ENCODE results near the gene ANAPC2.

The ANAPC2 gene, protein sequence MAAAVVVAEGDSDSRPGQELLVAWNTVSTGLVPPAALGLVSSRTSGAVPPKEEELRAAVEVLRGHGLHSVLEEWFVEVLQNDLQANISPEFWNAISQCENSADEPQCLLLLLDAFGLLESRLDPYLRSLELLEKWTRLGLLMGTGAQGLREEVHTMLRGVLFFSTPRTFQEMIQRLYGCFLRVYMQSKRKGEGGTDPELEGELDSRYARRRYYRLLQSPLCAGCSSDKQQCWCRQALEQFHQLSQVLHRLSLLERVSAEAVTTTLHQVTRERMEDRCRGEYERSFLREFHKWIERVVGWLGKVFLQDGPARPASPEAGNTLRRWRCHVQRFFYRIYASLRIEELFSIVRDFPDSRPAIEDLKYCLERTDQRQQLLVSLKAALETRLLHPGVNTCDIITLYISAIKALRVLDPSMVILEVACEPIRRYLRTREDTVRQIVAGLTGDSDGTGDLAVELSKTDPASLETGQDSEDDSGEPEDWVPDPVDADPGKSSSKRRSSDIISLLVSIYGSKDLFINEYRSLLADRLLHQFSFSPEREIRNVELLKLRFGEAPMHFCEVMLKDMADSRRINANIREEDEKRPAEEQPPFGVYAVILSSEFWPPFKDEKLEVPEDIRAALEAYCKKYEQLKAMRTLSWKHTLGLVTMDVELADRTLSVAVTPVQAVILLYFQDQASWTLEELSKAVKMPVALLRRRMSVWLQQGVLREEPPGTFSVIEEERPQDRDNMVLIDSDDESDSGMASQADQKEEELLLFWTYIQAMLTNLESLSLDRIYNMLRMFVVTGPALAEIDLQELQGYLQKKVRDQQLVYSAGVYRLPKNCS

GRCh38 chr9:137188490-137189296 is at the start of gene ANAPC2, which contains the start of gene SSNA1:
Gene ANAPC2, minus strand, starts transcription at chr9:137188560. Its CDS starts 28 bp downstream, at chr9:137188532.
Gene SSNA1, plus strand, starts transcription at chr9:137188676. Its CDS starts 51 bp downstream, at chr9:137188727.
- DNase-seq = peak; percentile 96

- DNase-seq = no peak
These were observed 48.6 kb upstream of the ANAPC2 start for GRCh38 chr9:137236936-137237421.

GRCh38 chr9:137236238-137236935 is 48.0 kb upstream of the ANAPC2 start:
- DNase-seq = peak; percentile 82

DNA sequence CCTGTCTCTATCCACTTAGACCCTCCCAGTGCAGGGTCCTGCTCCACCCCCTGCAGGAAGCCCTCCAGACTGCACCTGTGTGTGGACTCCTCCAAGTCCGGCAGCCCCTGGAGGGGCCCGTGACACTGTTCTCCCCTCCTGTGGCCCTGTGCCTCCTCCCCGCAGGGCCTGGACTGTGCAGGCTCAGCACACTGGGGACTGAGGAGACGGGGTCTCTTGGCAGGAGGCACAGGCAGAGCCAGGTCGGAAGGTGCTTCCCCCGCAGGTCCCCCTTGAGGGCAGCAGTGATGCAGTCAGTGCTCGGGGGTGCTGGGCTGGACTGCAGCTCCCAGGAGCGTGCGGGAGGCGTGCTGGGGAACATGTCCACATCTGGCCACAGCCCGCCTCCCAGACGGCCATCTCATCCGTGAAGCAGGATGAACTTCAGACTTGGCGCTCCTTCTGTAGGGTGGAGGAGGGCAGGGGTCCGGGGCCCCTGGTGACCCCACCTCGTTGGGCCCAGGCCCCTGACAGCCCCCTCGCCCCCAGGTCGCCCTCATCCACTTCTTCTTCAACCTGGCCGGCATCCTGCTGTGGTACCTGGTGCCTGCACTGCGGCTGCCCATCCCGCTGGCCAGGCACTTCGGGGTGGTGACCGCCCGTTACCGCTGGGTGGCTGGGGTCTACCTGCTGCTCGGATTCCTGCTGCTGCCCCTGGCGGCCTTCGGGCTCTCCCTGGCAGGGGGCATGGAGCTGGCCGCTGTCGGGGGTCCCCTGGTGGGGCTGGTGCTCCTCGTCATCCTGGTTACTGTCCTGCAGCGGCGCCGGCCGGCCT is 47.3 kb upstream of the ANAPC2 start:
- no peak for DNase-seq

DNA sequence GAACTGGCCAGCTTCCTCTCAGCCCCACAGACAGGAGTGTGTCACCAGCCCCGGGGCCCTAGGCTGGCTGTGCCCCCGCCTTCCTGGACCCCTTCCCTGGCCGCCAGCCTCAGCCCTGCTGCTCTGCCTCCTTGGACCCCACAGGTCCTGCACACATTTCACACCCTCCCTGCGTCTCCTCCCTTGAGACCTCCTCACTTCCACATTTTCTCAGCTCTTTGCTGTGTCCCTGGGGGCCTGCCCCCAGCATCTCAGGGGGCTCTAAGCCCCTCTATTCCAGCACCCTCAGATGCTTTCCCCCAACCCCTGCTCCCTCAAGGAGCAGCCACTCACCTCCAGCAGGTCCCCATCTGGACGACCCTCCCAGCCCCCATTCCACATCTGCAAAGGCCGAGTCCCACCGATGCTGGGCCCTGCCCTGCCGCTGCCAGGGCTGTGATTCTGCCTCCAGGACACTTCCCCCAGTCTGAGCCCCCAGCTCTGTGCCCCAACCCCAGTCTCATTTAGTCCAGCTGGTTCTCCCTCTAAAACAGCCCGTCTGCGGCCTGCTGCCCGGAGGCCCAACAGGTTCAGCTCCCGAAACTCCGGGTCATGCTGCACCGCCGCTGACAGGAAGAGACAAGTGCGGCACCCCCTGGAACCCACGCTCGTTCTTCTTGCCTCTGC is 46.5 kb upstream of the ANAPC2 start:
- DNase-seq = no peak

DNA sequence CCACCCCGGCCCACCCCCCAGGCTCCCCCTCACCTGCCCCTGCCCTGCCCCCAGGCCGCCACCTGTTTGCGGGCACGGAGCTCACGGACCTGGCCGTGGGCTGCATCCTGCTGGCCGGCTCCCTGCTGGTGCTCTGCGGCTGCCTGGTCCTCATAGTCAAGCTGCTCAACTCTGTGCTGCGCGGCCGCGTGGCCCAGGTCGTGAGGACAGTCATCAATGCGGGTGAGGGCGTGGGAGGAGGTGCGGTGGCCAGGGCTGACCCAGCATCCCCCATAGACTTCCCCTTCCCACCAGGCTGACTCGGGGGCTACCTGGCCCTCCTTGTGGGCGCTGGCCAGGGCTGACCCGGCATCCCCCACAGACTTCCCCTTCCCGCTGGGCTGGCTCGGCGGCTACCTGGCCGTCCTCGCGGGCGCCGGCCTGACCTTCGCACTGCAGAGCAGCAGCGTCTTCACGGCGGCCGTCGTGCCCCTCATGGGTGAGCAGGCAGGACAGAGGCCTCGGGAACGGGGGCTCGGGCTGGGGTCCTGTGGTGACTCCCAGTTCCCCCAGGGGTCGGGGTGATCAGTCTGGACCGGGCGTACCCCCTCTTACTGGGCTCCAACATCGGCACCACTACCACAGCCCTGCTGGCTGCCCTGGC is 45.8 kb upstream of the ANAPC2 start:
- no peak for DNase-seq

DNA sequence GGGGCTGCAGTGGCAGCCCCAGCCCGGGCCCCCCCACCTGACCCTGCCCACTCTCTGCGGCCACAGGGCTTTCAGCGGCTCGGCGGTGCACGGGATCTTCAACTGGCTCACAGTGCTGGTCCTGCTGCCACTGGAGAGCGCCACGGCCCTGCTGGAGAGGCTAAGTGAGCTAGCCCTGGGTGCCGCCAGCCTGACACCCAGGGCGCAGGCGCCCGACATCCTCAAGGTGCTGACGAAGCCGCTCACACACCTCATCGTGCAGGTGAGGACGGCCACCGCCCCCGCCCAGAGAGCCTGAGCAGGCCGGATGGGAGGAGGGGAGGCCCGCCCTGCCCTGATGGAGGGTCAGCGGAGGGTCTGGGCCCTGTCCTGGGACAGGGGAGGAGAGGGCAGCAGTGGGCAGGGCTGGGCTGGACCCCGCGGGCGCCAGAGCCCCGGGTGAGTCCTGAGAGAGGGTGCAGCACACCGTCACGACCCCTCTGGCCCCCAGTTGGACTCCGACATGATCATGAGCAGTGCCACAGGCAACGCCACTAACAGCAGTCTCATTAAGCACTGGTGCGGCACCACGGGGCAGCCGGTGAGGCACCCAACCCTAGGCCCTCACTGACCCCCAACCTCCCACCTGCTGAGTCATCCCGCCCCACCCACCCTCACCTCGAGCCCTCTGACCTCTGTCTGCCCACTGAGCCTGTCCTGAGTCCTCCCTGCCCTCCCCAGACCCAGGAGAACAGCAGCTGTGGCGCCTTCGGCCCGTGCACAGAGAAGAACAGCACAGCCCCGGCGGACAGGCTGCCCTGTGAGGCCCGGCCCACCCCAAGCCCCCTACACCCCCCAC is 45.0 kb upstream of the ANAPC2 start:
- peak; percentile 32 for DNase-seq

DNA sequence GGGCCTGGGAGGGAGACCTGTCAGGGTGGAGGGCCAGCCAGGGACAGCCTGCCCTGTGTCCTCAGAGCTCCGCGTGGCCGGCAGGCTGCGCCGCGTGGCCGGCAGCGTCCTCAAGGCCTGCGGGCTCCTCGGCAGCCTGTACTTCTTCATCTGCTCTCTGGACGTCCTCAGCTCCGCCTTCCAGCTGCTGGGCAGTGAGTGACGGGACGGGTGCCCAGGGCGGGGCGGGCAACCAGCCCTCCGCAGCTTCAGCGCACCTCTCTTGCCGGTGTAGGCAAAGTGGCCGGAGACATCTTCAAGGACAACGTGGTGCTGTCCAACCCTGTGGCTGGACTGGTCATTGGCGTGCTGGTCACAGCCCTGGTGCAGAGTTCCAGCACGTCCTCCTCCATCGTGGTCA is 44.1 kb upstream of the ANAPC2 start:
- no peak for DNase-seq

DNA sequence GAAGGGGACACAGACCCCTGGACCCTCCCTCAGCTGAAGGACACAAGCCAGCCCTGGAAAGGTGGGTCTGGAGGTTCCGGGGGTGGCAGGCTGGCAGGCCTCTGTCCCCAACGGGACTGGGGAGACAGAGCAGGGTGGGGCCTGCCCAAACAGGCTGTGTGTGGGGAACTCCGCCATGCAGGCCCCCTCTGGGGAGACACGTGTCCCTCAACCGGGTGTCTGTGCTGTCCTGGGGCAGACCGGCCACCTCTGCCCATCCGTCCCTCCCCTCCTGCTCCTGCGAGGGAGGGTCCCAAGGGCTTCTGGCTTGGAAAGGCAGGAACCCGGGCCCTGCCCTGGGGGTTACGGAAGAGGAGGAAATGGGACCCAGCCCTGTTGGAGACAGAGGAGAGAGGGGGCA is 43.7 kb upstream of the ANAPC2 start:
- DNase-seq = no peak

- no peak for DNase-seq
These were observed 43.1 kb upstream of the ANAPC2 start for GRCh38 chr9:137231372-137232039.

DNA sequence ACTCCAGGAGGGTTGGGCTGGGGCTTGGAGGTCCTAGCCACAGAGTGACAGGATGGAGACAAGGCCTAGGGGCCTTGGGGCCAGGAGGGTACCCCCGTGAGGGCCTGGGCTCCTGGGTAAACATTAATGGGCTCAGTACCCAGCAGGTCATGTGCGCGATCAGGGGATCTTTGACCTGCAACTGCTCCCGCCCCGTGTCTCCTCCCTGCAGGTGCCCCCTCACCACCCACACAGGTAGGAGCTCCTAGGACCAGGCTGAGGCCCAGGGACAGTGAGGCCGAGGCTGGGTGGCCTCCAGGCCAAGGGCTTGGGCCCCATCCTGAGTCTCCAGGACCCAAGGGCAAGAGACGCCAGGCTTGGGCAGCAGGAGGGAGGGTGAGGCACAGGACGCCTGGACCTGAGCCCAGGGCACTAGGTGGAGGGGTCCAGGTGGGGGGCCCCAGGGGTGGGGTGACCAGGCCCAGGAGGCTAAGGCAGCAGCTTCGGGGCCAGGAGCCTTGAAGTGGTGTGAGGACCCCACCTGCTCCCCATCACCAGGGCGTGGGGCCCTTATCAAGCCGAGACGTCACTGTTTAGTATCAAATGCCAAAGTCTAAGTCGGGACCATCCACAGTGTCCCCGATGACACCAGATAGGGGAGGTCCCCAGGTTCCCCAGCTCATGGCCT is 42.5 kb upstream of the ANAPC2 start, which contains the start of gene SLC34A3:
TSS of gene SLC34A3 (plus strand) at position 197 of the 667 bp plus-strand sequence. CDS start 802 bp downstream, outside the sequence.
- no peak for DNase-seq

GRCh38 chr9:137229903-137230704 is 41.7 kb upstream of the ANAPC2 start:
- no peak for DNase-seq

DNA sequence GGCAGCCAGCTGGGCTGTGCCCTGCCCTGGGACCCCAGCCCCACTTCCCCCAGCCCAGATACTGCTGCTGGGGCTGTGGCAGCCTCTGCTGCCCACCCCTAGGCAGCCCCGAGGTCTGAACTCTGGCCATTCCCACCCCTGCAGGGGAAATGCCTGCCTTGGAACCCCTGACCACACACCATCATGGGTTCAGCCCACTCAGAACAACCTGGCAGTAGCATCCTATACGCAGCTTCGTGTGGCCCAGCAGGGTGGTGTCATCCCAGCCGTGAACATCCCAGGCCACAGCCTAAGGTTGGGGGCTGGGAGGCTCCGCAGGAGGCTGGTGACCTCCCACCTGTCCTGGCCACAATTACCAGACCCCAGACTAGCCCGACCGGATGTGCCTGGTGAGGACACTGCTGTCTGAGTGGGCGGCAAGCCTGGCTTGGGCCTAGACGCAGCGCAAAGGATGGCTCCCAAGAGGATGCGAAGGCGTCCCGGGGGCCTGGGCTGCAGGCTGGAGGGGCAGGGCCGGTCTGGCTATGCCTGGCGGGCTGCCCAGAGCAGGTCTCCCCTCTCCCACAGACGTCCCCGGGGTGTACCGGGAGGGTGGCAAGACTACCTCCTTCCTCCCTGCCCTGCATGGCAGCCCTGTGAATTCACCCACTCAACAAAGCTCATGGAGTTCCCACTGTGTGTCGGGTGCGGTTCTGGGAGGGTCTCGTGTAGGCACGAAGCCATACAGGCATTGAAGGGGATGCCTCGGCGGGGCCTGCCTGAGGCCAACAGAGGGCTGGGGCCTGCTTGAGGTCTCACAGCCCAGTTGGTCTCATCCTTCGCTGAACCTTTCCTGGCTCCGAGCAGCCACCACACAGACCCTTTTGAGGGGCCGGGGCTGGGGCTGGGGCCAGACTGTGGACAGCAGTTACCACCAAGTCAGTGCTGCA is 40.9 kb upstream of the ANAPC2 start:
- DNase-seq = no peak

GRCh38 chr9:137228506-137228967 is 40.2 kb upstream of the ANAPC2 start:
- DNase-seq = no peak

DNA sequence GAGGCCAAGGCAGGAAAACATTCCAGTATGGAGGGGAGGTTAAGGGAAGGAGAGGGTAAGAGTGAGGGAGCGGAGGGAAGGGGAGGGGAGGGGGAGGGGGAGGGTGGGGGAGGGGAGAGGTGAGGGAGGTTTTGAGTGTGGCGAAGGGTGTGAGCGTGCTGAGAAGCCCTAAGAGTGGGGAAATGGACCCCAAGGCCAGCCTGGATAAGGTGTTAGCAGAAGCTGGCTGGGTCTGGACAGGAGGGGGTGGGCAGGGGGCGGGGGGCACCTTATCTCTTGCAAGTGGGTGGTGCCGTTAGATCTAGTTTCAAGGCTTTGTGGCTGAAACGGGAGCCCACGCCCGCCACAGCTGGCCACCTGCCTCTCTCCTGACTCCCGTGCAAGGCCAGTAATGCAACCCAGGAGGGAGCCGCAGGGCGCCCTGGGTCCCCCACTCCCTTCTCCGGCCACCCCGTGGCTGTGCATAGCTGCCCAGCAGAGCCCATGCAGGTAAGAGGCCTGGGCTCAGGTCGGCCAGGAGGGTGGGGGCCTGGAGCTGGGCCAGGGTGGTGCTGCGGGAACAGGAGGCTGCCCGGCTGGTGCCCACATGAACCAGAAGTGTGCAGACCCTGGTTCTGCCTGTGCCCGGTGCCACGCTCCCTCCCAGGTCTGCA is 39.6 kb upstream of the ANAPC2 start:
- no peak for DNase-seq
